GM18858 (cell line): ENCODE data around the gene HOXD3.

Source experiments
- ATAC-seq: cut with Tn5 transposase; IDR thresholded peaks from one replicate; pipeline ENCODE4 v1.9.1; 2021; ENCODE audit not compliant: unreplicated experiment

The HOXD3 gene

GRCh38 chr2:176156807-176157498 lies at the start of gene HOXD3:
TSS of gene HOXD3 (plus strand) at chr2:176157307. CDS start at chr2:176169115, 11,808 bp downstream.
- no peak for ATAC-seq

GRCh38 chr2:176107731-176108181 lies 49.4 kb upstream of the HOXD3 start:
- no peak for ATAC-seq

- no peak for ATAC-seq
Measured at GRCh38 chr2:176109192-176109901, 47.8 kb upstream of the HOXD3 start.

- ATAC-seq, result no peak
Measured at GRCh38 chr2:176109946-176110345, 47.2 kb upstream of the HOXD3 start.

DNA sequence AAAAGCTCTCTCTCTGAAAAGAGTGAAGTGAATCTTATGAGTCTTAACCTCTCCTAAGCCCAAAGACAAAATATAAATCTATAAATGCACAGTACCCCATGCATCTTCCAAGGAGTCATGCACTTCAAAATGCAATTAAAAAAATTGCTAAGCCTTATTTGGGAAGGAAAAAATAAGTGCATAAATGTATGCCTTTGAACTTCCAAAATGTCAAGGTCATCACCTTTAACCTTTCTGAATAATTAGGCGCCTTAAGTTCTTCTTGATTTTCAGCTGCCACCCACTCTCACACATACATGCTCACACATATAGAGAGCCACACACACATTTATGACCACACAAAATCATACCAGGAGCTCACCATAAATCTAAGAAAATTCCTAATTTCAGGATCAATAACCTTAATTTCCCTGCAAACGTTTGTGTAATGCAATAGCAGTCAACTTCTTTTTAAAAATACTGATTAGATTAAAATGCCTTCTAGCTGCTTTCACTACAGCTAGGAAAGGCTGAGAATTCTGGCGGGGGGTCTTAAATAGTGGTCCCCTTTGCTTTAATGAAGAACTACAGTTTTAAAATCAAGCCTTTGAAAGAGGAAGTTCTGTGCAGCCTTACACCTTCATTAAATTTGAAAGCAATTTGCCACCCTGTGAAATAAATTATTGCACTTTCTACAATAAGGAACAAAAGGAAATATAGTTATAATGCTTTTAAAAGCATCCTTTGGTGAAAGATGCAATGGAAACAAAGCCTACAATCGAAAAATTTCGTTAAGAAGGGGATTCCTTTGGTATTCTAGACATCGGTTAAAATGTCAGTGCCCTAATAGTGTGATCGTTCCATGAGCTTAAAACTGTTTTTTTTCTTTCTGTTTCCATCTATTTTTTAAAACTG lies 46.4 kb upstream of the HOXD3 start:
- no peak for ATAC-seq

DNA sequence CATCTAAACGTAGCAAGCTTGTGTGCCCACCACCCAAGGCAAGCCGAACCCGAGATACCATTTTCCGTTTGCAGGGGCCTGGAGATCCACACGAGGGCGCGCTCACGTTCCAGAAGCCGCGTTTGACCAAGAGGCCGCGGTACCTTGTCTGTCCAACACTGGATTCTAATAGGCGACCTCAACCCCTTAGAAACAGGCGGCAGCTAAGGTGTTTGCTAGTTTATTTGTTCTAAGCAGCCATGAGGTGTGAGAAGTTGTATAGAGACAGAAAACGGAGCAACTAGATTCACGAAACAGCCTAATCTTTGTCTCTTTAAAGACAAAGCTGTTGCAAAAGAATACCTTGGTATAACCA lies 45.8 kb upstream of the HOXD3 start:
- ATAC-seq, result no peak

DNA sequence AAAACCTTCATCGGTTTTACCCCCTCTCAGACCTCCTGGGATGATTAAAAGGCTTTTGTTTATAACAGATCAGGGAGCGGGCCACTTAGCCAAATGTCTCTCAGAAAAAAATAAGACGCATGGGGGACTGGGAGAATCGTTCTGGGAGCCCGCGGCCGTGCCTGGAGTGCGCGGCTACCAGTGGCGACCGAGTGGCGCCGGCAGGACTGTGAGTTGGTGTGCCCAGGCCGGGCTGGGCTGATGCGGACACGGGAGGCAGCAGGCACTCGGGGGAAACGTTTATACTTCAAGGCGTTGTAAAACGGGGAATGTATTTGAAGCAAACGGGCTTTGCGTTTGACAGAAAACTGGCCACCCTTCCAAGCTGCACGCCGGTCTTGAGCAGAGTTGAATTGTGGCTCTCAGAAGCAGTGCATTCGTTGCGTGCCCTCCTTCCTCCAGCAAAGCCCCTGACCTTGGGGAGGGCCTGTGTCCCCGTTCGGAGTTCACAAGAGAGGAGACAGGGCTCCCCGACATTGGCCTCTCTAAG lies 45.2 kb upstream of the HOXD3 start:
- ATAC-seq, result no peak

DNA sequence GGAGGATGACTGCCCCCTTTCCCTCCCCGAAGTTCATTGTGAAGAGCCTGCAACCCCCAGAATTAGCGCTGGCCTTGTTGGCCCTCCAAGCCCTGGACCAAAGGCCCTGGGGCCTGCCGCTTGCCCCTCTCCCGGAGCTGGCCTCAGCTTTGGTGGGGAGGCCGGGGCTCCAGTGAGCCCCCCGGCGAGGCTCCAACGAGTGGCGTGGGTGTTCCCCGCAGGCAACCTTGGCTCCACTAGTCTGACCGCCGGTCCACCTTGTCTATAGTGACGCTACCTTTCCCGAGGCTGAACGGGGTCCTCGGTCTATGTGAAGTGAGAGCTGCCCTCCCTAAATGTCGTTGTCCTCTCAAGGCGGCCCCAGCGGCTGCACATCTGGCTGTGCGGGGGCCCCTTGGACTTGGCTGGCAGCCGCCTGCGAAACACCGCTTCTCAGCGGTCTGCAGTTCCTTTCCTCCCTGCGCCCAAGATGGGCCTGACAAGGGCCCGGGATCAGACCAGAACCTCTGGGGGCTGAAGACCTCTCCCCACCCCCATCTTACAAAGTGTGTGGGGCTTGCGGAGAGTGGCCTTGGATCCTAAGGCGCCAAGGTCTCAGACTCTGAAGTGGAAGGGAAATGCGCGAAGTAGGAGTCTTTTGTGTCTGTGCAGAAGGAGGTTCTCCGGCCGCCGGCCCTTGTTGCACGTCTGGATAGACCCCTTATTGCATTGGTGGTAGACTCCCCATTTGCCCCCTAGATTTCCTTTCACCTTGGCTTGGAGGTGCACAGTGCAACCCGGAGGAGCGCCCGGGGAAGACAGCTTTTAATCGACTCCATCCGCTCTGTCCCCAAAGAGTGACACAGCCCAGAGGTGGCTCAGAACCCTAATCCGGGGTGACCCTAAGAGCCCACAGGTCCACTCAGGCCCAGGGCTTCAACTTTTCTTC lies 44.5 kb upstream of the HOXD3 start:
- no peak for ATAC-seq

GRCh38 chr2:176114120-176114929 lies 42.8 kb upstream of the HOXD3 start:
- no peak for ATAC-seq

DNA sequence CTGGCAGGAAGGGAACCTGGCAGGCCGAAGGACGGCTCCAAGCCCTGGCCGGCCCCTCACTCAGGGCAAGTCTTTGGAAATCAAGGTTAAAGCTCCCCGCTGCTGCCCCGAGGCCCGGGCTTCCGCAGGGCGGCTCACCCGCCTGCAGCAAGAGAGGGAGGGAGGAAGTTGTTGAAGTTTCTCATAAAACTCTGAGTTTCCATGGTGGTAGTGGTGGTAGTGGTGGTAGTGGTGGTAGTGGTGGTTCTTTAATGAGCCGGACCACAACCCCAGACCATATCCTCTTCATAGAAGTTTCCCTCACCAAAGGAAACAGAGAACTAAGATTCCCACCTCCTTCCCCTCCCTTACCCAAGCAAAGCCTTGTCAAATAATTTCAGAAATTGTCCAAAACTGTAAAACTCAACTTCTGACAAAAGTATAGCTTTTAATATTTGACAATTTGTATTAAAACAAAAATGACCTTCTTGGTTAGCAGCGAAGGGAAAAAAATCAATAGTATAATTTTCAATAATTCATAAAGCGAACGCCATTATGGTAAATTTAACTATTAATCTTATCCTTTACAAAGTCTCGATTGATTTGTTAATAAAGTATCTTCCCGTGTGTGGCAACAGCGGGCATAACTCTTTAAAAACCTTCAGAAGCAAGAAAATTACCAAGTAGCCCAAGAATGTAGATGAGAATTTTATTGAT lies 42.0 kb upstream of the HOXD3 start:
- no peak for ATAC-seq

- no peak for ATAC-seq
Measured at GRCh38 chr2:176115883-176116813, 41.0 kb upstream of the HOXD3 start, which contains the start of gene HOXD10. TSS of gene HOXD10 (plus strand) at chr2:176116778. CDS start at chr2:176116834, 56 bp downstream.

DNA sequence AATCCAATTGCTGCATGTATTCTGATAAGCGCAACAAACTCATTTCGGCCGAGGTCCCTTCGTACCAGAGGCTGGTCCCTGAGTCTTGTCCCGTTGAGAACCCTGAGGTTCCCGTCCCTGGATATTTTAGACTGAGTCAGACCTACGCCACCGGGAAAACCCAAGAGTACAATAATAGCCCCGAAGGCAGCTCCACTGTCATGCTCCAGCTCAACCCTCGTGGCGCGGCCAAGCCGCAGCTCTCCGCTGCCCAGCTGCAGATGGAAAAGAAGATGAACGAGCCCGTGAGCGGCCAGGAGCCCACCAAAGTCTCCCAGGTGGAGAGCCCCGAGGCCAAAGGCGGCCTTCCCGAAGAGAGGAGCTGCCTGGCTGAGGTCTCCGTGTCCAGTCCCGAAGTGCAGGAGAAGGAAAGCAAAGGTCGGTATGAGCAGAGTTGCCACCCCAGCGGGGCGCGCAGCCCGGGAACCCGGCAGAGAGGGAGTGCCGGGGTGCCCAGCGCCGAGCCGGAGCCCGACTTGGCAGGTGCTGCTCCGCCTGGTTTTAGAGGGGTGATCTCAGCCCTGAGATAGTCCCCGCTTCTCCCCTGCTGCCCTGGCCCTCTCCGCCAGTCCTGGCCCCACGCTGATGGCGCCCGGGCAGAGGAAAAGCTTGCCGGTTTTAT lies 39.8 kb upstream of the HOXD3 start:
- ATAC-seq, result no peak

DNA sequence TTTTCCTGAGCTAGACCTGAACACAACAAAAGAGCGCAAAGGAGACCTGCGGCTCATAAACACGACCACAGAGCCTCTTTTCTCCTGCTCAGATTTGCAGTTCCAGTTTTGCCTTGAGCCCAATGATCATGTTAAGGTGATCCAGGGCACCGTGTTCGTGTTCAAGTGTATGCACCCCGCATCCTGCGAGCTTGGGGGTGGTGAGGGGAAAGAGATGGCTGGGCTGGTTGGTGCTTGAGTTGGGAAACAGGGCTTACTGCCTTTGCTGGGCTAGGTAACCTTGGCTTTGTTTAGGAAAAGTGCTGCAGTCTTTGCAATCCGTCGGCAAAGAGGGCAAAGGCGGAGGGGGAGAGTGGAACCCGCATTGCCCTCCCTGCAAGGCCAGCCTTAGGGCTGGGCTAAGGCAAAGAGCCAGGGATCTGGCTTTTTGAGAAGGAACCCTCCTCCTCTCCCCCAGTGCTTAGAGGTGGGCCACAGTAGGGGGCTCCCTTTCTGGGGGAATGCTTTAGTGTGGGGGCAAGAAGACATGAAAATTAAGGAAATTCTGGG lies 39.2 kb upstream of the HOXD3 start:
- ATAC-seq, result no peak

- ATAC-seq, result no peak
Measured at GRCh38 chr2:176118601-176119339, 38.3 kb upstream of the HOXD3 start.

GRCh38 chr2:176120364-176121189 lies 36.5 kb upstream of the HOXD3 start:
- ATAC-seq, result no peak
